NCI-H146 treated with DMSO at 0.1 percent for 48 hours (cell line): ENCODE measurements around the gene ADD2.
"Not testable (repeated sequence)": the region's sequence is repeated elsewhere in the genome, so short reads cannot be mapped to it uniquely, and the experiment has no call there.

Experiments used
- DNase-seq: peaks from one replicate; lab custom pipeline; 2025; ENCODE audit not compliant: unreplicated experiment; lab: John Stamatoyannopoulos, UW

Gene ADD2

DNA sequence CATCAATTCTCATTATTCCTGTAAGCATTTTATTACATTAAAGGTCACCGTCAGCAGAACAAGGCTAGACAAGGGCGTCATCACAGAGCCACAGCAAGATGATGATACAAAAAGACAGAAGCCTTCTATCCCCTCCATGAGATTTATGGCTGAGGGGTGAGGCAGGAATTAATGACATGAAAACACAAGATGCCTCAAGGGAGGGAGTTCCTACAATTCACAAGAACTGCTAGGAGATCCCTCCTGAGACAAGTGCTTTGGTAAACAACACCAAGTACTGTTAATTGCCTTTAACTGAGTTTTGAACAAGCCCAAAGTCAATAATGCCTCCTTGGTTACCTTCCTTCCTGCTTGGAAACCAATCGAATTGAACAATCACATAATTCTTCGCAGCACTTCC lies 14.1 kb downstream of the ADD2 start:
- no peak for DNase-seq

DNA sequence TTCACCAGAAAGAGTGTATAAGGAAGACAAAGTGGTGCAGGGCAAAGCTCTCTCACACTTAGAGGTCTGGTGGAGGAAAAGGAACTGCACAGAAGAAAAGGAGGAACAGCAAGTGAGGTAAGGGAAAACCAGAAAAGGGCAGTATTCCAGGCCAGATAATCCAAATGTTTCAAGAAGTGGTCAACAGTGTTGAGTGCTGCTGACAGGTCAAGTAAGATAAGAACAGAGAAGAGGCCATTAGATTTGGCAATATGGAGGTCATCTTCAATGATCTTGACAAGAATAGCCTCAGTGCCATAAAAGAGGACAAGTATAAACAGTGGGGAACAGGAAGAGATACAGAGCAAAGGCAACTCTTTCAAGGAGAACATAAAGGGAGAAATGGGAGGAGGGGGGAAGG lies 15.0 kb downstream of the ADD2 start:
- DNase-seq, result no peak

DNA sequence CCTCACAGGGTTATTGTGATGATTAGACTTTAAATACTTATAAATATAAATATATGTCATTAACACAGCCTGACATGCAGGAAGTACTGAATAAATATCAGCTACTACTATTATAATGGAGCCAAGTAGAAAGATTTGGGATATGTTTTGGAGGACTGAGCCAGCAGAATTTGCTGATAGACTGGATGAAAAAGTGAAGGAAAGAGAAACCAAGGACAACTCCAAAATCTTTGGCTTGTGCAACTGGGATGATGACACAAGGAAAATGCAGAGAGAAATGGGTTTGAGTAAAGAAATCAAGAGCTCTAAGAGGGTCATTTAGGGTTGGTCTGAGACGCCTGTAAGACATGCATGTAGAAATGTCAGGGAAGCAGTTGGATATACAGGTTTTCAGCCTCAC lies 15.6 kb downstream of the ADD2 start:
- no peak for DNase-seq

DNA sequence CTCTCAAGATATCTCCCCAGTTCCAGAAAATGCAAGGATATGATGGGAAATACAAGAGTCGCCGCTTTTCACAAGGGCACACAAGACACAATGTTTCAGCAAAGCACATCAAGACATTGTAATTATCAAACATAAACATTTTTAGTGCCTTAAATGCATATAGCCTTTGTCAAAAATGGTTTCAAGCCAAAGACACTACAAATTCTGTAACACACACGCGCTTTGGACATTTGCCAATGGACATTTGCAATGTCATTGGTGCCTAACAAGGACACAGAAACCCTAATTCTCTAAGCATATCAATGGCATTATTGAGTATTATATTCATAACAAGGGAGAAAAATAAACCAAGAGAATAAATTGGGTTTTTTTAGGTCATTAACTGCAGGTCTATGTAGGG lies 16.1 kb downstream of the ADD2 start:
- no peak for DNase-seq

DNA sequence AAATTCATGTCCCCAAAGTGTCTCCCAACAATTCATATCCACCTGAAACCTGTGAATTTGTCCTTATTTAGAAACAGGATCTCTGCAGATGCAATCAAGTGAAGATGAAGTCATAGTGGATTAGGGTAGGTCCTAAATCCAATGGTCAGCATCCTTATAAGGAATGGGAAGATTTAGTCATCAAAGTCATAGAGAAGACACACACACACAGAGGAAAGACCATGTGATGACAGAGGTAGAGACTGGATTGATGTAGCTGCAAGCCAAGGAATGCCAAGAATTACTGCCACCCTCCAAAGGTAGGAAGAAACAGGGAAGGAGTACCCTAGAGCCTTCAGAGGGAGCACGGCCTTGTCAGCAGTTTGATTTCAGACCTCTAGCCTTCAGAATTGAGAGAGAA lies 17.7 kb downstream of the ADD2 start:
- DNase-seq, result no peak

DNA sequence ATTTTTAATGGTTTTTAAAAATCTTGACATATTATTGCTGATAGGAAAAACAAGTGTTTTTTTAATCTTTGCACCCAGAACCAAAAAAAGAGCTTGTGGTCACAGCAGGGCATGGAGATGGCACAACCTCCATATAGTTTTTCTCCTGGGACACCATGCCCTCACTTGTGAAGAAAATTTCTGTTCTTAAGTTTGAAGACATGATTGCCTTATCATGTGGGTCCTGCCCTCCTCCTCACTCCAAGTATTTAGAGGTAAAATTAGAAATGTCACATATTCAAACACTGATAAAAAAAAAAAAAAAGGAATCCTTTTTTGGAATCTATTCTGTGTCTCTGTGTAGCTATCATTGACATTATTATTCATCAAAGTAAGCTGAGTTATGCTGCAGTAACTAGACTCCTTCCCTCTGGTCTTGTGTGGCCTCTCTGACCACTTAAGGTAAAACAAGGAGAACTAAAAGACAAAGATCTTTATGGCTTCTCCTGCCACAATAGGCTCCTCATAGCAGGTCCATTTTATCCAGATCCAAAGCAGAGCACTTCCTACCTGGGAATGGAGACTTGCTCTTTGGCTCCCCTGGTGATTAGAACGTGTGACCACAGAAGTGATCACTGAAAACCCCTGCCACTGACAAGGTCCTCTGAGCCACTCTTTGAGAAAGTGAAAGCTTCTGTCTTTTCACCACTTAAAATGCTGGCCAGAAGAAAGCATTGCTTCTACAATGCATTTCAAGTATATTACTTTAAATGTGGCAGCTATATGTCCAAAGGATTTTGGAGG lies 19.8 kb downstream of the ADD2 start:
- DNase-seq, result no peak

DNA sequence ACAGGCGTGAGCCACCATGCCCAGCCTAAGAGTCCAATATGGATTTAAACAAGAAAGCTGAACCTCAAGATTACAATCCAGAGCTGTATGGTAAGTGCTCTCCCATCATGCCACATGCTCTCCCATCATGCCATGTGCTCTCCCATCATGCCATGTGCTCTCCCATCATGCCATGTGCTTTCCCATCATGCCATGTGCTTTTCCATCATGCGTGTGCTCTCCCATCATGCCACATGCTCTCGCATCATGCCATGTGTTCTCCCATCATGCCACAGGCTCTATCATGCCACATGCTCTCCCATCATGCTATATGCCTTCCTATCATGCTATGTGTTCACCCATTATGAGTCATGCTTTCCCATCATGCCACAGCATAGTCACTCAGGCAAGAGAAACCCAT lies 20.7 kb downstream of the ADD2 start:
- DNase-seq, result no peak

DNA sequence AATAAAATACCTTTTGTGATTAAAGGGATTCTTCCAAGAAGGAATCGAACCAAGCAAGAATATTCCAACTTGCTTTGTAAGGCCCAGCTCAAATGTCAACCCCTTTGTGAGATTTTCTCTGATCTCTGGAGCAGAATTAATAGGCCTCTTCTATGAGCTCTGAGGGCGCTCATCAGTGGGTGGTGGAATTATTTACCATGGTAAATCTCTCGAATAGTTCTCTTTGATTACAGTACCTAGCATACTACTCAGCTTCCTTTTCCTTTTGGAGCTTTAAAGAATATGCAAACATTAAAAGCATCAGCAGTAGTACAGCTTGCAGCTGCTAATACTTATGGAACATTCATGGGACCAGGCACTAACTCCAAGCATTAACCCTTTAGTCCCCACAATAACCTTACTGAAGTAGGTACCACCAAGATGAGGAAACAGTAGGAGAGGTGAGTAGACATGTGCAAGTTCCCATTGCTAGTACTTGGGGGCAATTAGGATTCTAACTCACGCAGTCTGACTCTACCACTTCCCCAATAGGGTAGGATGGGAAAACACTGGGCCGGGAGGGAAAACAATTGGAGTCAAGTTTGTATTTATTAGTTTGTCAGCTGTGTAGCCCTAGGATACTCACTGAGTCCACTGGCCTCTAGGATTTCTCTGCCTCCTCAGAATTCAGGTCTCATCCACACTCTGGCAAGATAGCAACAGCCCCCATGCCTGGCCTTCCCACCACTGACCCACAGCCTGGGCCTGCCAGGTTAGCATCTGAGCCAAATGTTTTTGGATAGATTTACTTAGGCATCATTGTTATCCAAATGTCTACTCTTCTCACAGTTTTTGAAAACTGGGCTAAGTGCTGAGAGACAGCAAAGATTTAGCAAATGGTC lies 21.7 kb downstream of the ADD2 start:
- no peak for DNase-seq

DNA sequence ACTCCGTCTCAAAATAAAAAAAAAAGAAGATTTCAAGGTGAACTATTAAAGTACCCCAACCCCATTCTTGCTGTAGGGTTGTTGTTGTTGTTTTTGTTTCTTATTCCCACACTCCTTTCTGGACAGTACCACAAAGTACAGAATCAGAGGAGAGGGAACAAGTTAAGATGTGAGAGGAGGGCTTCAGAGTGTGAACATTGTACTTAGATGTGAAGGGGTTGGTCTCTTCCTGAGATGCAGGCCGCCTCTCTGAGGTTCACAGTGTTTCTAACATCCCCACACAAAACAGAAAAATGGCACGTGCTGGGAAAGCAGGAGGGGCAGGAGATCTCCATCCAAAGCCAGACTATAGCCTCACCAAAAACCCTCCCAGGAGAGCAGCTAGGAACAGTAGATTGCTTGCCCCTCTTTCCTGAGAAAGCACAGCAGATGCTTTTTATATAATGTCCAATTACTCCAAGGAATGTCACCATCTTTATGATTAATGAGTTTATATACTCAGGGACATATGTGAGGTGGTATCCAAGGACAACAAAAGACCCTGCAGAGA lies 22.6 kb downstream of the ADD2 start:
- no peak for DNase-seq

DNA sequence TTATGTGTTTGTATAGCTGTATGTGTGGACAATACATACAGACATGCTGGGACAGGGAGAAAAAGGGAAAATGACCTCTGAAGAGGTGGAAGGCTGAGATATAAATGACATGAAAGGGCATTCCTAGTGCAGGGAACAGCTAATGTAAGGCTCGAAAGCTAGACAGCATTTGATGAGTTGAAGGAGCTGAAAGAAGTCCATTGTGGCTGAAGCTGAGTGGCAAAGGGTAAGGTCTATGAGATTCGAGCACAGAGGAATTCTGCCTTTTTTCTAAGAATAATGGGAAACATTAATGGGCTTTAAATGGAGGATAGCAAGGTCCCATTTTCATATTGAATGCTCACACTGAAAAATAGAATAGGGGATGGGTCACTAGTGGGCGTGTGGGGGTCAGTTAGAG lies 23.6 kb downstream of the ADD2 start:
- no peak for DNase-seq

DNA sequence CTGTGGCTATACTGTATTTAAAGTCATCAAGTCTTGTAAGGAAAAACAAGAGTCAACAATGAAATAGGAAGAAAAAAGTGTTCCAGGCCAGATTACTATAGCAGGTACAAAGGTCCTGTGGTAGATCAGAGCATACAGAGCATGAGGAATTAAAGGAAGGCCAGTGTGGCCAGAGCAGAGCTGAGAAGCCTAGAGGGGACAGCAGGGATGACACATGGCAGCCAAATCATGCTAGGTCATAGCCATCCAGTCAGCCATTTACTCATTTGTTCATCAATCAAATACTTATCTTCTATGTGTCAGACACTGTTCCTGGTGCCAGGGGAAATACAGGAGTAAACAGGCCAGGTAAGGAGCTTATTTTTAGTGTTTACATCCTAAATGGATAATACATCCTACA lies 24.3 kb downstream of the ADD2 start:
- DNase-seq, result no peak

DNA sequence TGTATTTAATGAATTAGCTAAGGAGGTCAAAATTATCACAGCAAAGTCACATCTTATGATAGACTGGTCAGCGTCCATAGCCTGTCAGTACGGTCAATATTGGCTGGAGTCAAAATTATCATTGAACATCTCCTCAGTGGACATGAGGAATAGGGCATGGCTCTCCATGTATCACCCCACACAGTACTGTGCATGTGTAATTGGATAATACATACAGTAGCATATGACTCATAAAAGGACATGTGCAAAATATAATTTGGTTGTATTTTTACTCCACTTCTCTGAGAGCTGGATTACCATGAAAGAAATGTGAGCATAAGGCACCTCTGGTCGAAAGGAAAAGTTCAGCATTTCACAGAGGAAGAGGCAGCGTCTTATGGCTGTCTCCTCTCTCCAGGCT lies 24.9 kb downstream of the ADD2 start:
- no peak for DNase-seq

DNA sequence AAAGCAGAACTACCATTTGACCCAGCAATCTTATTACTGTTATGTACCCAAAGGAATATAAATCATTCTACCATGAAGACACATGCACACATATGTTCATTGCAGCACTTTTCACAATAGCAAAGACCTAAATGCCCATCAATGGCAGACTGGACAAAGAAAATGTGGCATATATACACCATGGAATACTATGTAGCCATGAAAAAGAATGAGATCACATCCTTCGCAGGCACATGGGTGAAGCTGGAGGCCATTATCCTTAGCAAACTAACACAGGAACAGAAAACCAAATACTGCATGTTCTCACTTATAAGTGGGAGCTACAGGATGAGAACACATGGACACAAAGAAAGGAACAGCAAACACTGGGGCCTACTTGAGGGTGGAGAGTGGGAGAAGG lies 28.5 kb downstream of the ADD2 start:
- not testable (repeated sequence) for DNase-seq

DNA sequence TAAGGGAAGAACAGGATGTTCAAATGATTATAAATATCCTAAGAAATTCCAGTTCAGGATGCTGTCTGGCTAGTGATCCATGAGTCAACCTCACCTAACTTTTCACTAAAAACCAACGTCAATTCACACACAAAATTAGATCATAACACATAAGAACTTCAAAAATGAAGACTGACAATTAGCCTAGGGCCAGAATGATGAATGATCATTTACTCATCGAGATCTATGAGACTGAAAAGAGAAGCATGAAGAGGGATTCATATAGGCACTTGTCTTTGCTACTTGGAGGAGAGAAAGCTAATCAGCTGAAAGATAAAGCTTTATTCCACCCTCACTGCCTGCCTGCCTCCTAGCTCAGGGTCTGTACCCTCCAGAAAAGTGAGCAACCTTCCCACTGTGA lies 29.8 kb downstream of the ADD2 start:
- DNase-seq, result no peak

DNA sequence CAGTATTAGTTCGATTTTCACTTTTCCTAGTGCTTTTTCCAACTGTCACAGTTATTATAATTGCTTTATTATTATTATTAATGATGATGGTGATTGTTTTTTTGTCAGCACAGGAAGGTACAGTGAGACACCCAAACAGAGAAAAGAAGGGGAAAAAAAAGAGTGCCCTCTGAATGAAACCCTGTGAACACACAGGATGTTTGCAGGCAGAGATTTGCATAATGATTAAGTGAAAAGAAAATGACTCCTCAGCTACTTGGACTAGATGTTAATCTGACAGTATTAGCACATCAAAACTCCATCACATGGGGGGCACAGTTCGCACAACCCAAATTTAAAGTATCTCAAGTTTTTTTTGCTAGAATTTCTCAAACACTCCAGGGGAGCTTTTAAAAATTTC lies 32.9 kb downstream of the ADD2 start:
- no peak for DNase-seq

DNA sequence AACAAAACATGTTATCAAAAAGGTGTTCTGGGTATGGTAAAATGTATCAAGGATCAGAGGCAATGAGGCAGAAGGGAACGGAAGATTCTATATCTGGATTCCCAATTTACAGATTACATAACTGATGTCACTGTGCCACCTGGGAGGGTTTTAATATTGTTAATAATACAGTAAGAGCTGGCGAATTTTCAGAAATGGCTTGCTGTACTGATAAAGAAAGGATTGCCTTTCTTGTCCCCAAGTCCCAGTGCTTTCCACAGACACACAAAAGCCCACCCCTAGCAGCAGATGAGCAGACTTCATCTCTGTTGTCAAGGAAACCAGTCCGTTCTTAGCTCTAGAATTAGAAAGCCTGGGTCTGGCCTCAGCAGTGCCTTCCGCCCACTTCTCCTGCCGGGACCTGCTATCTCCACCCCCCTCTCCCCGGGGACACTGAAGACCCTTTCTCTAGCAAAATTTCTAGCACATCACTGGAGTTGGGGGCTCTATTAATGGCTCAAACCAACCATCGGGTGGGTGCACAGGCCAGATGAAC lies 34.3 kb downstream of the ADD2 start:
- DNase-seq, result no peak

DNA sequence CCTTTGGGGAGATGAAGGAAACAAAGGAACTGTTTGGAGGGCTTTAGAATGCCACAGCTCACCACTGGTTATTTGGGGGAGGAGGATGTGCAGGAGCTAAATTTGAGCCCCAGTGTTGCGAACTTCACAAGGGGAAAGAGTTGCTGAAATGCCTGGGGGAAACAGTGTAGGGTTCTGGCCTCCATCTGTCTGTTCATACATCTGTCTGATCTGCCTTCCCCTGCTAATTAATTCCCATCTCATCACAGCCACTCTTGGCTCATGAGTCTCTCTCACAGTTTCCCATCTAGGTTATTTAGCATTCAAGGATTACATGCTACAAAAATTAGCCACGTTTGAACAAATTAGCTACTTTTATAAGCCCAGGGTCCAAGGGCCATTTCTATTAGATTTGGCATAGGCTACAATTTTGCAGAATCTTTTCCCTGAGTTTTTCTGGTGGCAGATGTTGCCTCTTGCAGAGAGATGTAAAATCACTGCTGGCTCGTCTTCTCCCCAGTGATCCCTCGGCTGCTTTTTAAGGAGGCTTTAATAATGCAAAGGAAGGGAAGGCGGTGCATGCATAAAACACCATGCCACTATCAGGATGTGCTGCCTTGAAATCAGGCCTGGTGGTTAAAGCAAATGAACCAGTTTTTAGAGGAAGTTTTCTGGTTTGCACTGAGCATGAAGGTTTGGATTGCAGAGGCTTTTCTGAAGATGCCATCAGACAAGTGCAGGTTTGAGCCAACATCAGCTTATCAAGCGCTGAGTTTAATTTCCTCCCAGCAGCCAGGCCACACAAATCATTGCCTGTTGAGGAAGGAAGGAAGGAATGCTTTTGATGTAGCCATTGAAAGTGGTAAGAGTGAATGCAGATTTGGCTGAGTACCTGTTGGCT lies 35.0 kb downstream of the ADD2 start:
- no peak for DNase-seq

DNA sequence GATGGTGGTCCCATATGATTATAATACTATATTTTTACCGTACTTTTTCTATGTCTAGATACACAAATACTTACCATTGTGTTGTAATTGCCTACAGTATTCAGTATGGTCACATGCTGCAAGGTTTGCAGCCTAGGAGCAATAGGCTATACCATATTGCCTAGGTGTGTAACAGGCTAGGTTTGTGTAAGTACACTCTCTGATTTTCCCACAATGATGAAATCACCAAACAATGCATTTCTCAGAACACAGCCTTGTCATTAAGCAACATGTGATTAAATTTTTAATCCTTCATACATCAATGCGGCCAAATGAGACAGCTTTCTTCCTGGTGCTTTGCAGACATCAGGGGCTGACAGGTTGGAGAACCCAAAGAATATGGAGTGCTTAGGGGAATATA lies 37.3 kb downstream of the ADD2 start:
- DNase-seq, result no peak

DNA sequence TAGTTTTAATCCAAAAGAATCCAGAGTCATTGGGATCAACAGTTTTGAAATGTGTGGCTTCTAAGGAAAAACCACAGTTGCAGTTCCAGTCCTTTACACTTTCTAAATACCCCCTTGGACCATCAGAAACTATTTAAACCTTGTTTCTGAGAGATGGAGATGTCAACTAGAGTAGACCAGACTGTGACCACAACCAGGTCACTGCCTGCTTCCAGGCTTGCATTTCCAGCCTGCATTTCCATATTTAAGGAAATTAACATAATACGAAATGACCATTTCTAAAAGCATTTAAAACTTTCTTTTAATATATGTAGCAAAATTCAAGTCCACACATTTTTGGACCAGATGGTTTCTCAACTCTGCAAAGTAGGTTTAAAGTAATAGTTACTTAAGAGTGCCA lies 38.4 kb downstream of the ADD2 start:
- DNase-seq, result no peak

DNA sequence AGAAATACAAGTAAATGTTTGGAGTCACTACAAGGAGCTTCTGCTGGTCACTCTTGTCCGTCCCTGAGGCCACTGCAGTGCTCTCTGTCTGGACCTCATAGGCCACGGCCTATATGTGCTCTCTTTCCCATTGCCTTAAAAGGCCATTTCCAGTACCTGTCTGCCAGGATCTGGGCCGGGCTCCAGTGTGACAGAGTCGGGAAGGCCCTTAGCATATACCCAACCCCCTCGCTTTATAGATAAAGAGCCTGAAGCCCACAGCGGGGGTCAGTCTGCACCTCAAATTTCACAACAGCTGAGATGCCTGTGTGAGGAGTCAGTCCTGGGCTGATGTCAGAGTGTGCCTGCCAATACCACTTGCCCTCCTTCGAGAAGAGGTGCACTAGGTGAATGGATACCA lies 39.9 kb downstream of the ADD2 start:
- DNase-seq, result no peak
